Measurements from ENCODE around the gene CNTNAP3B. TPM values are rescaled to one million over a fixed set of nuclear protein-coding genes. Genes with fewer than 3 reads are reported as not detected.
"Not testable (repeated sequence)": the region's sequence is repeated elsewhere in the genome, so short reads cannot be mapped to it uniquely, and the experiment has no call there.

Gene CNTNAP3B
- total RNA-seq, 1 donor = under 0.01 TPM

- DNase-seq (ENCODE audit: low read depth in 2 of 3, low spot score in 2 of 3) = not testable (repeated sequence)
These were observed 149.0 kb downstream of the CNTNAP3B start for GRCh38 chr9:41980271-41980670.

- not testable (repeated sequence) for DNase-seq (ENCODE audit: low read depth in 2 of 3, low spot score in 2 of 3)
These were observed 151.1 kb downstream of the CNTNAP3B start for GRCh38 chr9:41977965-41978600.

- not testable (repeated sequence) for DNase-seq (ENCODE audit: low read depth in 2 of 3, low spot score in 2 of 3)
These were observed 154.3 kb downstream of the CNTNAP3B start for GRCh38 chr9:41974906-41975305.

- DNase-seq (ENCODE audit: low read depth in 2 of 3, low spot score in 2 of 3) = not testable (repeated sequence)
These were observed 176.2 kb downstream of the CNTNAP3B start for GRCh38 chr9:41953007-41953406.

- DNase-seq (ENCODE audit: low read depth in 2 of 3, low spot score in 2 of 3) = not testable (repeated sequence)
These were observed 187.5 kb downstream of the CNTNAP3B start for GRCh38 chr9:41941738-41942137.

GRCh38 chr9:41938143-41938542 lies 191.1 kb downstream of the CNTNAP3B start:
- not testable (repeated sequence) for DNase-seq (ENCODE audit: low read depth in 2 of 3, low spot score in 2 of 3)

- not testable (repeated sequence) for DNase-seq (ENCODE audit: low read depth in 2 of 3, low spot score in 2 of 3)
These were observed 193.5 kb downstream of the CNTNAP3B start for GRCh38 chr9:41935727-41936126.

- DNase-seq (ENCODE audit: low read depth in 2 of 3, low spot score in 2 of 3) = not testable (repeated sequence)
These were observed 200.1 kb downstream of the CNTNAP3B start for GRCh38 chr9:41929172-41929571.

- not testable (repeated sequence) for DNase-seq (ENCODE audit: low read depth in 2 of 3, low spot score in 2 of 3)
These were observed 211.9 kb downstream of the CNTNAP3B start for GRCh38 chr9:41917374-41917773.

- DNase-seq (ENCODE audit: low read depth in 2 of 3, low spot score in 2 of 3) = not testable (repeated sequence)
These were observed 223.7 kb downstream of the CNTNAP3B start for GRCh38 chr9:41905488-41905887.

GRCh38 chr9:41902762-41903161 lies 226.5 kb downstream of the CNTNAP3B start:
- not testable (repeated sequence) for DNase-seq (ENCODE audit: low read depth in 2 of 3, low spot score in 2 of 3)

- DNase-seq (ENCODE audit: low read depth in 2 of 3, low spot score in 2 of 3) = not testable (repeated sequence)
These were observed 230.4 kb downstream of the CNTNAP3B start for GRCh38 chr9:41898720-41899343.

GRCh38 chr9:41874557-41874956 lies 254.7 kb downstream of the CNTNAP3B start:
- DNase-seq (ENCODE audit: low read depth in 2 of 3, low spot score in 2 of 3) = not testable (repeated sequence)

- DNase-seq (ENCODE audit: low read depth in 2 of 3, low spot score in 2 of 3) = not testable (repeated sequence)
These were observed 273.8 kb downstream of the CNTNAP3B start for GRCh38 chr9:41855422-41855821.

GRCh38 chr9:41851848-41852740 lies 277.1 kb downstream of the CNTNAP3B start:
- not testable (repeated sequence) for DNase-seq (ENCODE audit: low read depth in 2 of 3, low spot score in 2 of 3)

GRCh38 chr9:41847829-41848228 lies 281.4 kb downstream of the CNTNAP3B start:
- not testable (repeated sequence) for DNase-seq (ENCODE audit: low read depth in 2 of 3, low spot score in 2 of 3)

Small RNA genes lying within 50 kb of the gene (small RNA-seq; reads per million reads assigned to genes)
- not detected for gene RN7SL343P

Other genes with a start within 250 kb of the CNTNAP3B start
- gene SPATA31A6, start 54.2 kb upstream of the CNTNAP3B start, total RNA-seq = not detected

All from hematopoietic multipotent progenitor cell (in vitro differentiated cells).